Gastrocnemius medialis (tissue), 4 donors: Measurements from ENCODE around the gene GRIFIN. TPM values are rescaled to one million over a fixed set of nuclear protein-coding genes. Genes with fewer than 3 reads are reported as not detected.
A peak's percentile ranks its signal among the peaks of the same experiment; 100 is the strongest.

ENCODE experiments used
- ATAC-seq, 2 donors: fragments of 150-250 bp; one replicate each; pipeline ENCODE4 v1.9.1; 2016
- DNase-seq, 2 donors: peaks; one replicate each; pipeline ENCODE4 v3.0.0-alpha.2; 2019
- H3K27ac ChIP-seq, 4 donors: fragments of 200-600 bp; sonication (generic); 1 replicate in 1 of 4; 2 replicates in 3 of 4; pipeline ENCODE4 v1.5.1; 2016 to 2018; ENCODE audit warnings: mild to moderate bottlenecking in 2 of 4, moderate library complexity in 1 of 4
- H3K27me3 ChIP-seq, 3 donors: fragments of 200-600 bp; sonication (generic) in 2 of 3; 1 replicate in 1 of 3; 2 replicates in 2 of 3; pipeline versions ENCODE4 v1.5.1 to v1.6.0; 2016 to 2019; ENCODE audit warnings: mild to moderate bottlenecking in 1 of 3, moderate library complexity in 1 of 3
- H3K36me3 ChIP-seq, 2 donors: fragments of 200-600 bp; sonication (generic) in 1 of 2; one replicate each; pipeline ENCODE4 v1.5.1; 2017 to 2018
- H3K4me1 ChIP-seq, 2 donors: fragments of 200-600 bp; sonication (generic) in 1 of 2; one replicate each; pipeline ENCODE4 v1.5.1; 2016 to 2017; ENCODE audit warnings: mild to moderate bottlenecking in 2 of 2
- H3K4me3 ChIP-seq, 4 donors: fragments of 200-600 bp; sonication (generic) in 3 of 4; 1 replicate in 1 of 4; 2 replicates in 3 of 4; pipeline ENCODE4 v1.5.1; 2016 to 2019; ENCODE audit warnings: mild to moderate bottlenecking in 2 of 4
- H3K9me3 ChIP-seq, 3 donors: fragments of 200-600 bp; sonication (generic) in 2 of 3; 1 replicate in 1 of 3; 2 replicates in 2 of 3; pipeline ENCODE4 v1.5.1; 2016 to 2019
- POLR2A ChIP-seq, 2 donors: fragments of 450-650 bp; IDR thresholded peaks; one replicate each; pipeline ENCODE4 v1.6.1; 2017; ENCODE audit warnings: antibody characterized with exemption in 2 of 2, mild to moderate bottlenecking in 2 of 2, moderate library complexity in 2 of 2
- in situ Hi-C, 4 donors: fragments of 200-750 bp; cut with MboI; loops; one replicate each; pipeline versions ENCODE4 v1.15.0 to v1.8.0; 2017; ENCODE audit warnings: low sequenced_read_pairs in 4 of 4
- intact Hi-C: fragments of 100-400 bp; cut with DNase I; formaldehyde crosslinking; loops from one replicate; pipeline ENCODE4 v1.15.1; 2023; ENCODE audit warnings: low total_unique reads
- total RNA-seq, 4 donors: library from RNA; depleted of rRNA; stranded (reverse); fragments of >200 nt; gene quantifications; one replicate each; pipeline versions ENCODE4 v1.1.0 to v1.2.3, GENCODE V29; 2016
- TF ChIP-seq, protein P1 (sequence below), 5 experiments: fragments of 450-650 bp in 3 of 5; fragments of 200-600 bp in 2 of 5; sonication (generic) in 2 of 5; IDR thresholded peaks in 4 of 5; conservative IDR thresholded peaks in 1 of 5; 1 replicate in 4 of 5; 2 replicates in 1 of 5; pipeline ENCODE4 v1.5.1; 2016 to 2019; ENCODE audit warnings: antibody characterized with exemption in 5 of 5, mild to moderate bottlenecking in 3 of 5, moderate library complexity in 3 of 5

GRIFIN gene
- total RNA-seq, 4 donors from 2014 or later = not detected

DNA sequence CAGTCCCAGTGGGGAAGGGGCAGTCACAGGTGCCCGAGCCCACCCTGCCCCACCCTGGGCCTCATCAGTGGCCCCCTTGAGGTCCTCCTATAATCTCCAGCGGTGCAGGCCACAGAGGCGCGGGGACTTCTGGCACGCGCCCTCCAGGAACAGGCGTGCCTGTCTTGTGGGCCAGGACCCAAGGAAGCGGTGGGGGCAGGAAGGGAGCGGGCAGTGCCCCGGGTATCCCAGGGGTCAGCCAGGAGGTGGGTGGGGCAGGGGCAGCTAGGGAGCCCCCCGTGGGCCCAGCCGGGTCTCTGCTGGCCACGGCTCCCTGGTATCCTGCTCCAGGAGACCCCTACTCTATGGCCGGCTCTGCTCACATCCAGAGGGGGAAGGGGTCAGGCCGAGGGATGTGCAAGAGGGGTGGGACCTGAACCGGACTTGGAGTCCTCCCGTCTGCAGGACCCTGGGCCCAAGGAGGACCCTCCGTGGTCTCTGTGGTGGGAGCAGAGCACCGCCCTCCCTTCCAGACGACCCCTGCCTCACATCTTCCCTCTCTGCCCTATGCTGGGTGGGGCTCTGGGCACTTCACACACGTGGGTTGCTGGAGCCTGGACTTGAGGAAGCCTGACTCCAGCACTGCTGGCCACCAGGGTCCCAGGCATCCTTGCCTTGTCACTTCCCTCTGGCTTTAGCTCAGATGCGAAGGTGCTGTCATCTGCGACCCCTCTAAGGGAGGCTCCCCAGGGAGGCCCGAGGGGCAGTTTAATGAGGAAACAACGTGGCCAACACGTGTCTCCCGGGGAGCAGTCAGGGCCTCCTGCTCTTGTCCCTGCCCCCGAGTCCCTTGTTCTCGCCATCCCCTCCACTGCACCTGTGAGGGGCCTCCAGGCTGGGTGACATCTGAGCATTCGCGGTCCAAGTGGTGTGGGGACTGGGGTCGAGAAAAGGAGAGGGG lies 18.3 kb upstream of the GRIFIN start:
- DNase-seq (no peak), ATAC-seq (no peak)
- TF ChIP-seq, protein P1, sequence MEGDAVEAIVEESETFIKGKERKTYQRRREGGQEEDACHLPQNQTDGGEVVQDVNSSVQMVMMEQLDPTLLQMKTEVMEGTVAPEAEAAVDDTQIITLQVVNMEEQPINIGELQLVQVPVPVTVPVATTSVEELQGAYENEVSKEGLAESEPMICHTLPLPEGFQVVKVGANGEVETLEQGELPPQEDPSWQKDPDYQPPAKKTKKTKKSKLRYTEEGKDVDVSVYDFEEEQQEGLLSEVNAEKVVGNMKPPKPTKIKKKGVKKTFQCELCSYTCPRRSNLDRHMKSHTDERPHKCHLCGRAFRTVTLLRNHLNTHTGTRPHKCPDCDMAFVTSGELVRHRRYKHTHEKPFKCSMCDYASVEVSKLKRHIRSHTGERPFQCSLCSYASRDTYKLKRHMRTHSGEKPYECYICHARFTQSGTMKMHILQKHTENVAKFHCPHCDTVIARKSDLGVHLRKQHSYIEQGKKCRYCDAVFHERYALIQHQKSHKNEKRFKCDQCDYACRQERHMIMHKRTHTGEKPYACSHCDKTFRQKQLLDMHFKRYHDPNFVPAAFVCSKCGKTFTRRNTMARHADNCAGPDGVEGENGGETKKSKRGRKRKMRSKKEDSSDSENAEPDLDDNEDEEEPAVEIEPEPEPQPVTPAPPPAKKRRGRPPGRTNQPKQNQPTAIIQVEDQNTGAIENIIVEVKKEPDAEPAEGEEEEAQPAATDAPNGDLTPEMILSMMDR (IDR thresholded peaks at IDR 0.05 in 4 of 5, conservative IDR thresholded peaks at IDR 0.05 in 1 of 5) = no peak
- TF ChIP-seq POLR2A (IDR thresholded peaks at IDR 0.05) = no peak
- Histone ChIP-seq H3K36me3 (no peaks in the 10 kb centered on the region), H3K9me3 (no peaks in the 10 kb centered on the region), H3K4me1 (peaks cover 0 to 4% of the 10 kb centered on the region in 2 donors), H3K4me3 (no peak overlapping the region), H3K27me3 (peaks cover 14 to 29% (median 25%) of the 10 kb centered on the region in 3 donors), H3K27ac (no peak overlapping the region)
- intact Hi-C loops = no loop called here
- in situ Hi-C loops = no loop called here

DNA sequence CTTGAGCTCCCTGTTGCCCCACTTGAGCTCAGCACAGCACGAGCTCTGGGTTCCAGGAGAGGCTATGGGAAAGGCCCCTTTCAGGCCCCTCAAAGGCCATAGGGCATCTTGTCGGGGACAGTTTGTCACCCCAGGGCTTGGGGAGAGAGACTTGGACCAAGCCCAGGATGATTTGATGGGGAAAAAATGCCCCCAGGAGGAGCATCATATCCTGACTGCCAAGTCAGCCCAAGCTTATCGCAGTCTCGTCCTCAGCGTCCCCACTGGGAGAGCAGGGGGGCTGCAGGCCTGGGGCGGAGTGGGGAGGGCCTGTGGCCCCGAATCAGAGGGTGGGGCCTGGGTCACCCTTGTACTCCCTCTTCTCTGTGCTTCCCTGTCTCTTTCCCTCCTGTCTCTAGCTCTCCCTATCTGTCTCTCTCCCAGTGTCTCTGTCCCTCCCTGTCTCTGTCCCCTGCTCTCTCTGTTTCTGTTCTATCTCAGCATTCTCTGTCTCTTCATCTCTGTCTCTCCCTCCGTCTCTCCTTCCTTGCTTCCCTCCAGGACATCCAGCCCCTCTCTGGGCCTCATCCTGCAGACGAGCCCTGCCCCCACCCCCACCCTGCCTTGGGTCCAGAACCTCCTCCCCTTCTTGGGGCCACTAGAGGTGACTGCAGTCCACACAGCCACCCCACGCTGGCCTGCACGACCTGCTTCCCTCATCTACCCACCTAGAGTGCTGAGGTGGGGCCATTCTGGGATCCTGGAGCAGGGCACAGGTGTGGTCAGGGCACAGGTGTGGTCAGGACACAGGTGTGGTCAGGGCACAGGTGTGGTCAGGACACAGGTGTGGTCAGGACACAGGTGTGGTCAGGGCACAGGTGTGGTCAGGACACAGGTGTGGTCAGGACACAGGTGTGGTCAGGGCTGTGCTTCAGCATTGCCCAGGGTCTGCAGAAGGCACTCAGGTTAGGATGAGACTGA lies 17.3 kb upstream of the GRIFIN start:
- Histone ChIP-seq H3K4me1 (peaks cover 8 to 12% of the 10 kb centered on the region in 2 donors), H3K4me3 (no peak overlapping the region), H3K27me3 (peaks cover 14 to 29% (median 25%) of the 10 kb centered on the region in 3 donors), H3K9me3 (no peaks in the 10 kb centered on the region), H3K27ac (no peak overlapping the region), H3K36me3 (no peaks in the 10 kb centered on the region)
- TF ChIP-seq, protein P1 (IDR thresholded peaks at IDR 0.05 in 4 of 5, conservative IDR thresholded peaks at IDR 0.05 in 1 of 5) = no peak
- no peak for TF ChIP-seq POLR2A (IDR thresholded peaks at IDR 0.05)
- intact Hi-C loops (no loop called here), in situ Hi-C loops (no loop called here)
- no peak for DNase-seq
- no peak for ATAC-seq

DNA sequence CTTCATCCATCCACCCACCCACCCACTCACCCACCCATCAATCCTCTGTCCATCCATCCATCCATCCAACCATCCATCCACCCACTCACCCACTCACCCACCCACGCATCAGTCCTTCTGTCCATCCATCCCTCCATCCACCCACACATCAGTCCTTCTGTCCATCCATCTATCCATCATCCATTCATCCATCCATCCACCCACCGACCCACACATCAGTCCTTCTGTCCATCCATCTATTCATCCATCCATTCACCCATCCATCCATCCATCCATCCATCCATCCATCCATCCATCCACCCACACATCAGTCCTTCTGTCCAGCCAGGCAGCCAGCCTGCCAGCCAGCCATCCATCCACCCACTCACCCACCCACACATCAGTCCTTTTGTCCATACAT lies 15.8 kb upstream of the GRIFIN start:
- Histone ChIP-seq H3K27me3 (peaks cover 11 to 28% (median 23%) of the 10 kb centered on the region in 3 donors), H3K4me1 (peaks cover 14 to 20% of the 10 kb centered on the region in 2 donors), H3K27ac (no peak overlapping the region), H3K4me3 (no peak overlapping the region), H3K36me3 (no peaks in the 10 kb centered on the region), H3K9me3 (no peaks in the 10 kb centered on the region)
- DNase-seq (no peak), ATAC-seq (no peak)
- intact Hi-C loops = no loop called here
- in situ Hi-C loops = no loop called here
- TF ChIP-seq, protein P1 (IDR thresholded peaks at IDR 0.05 in 4 of 5, conservative IDR thresholded peaks at IDR 0.05 in 1 of 5) = no peak
- TF ChIP-seq POLR2A (IDR thresholded peaks at IDR 0.05) = no peak

DNA sequence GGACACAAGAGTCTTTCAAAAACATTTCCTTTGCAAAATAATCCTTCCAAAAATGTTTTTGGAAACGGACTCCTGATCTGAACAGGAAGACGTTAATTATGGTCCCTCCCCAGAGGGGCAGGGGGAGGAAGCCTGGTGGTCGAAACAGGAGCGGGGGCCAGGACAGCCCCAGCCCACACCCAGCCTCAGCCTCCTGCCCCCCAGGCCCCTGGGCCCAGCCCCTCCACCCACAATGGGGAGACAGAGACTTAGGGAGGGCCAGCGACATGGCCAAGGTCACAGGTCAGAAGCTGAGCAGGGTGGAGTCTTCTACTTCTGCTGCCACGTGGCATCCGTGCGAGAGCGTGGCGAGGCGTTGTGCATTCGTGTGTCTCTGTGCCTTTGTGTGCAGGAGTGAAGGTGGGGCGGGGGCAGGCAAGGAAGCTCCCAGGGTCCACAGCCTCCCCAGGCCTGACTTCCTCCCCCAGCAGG lies 14.0 kb upstream of the GRIFIN start:
- Histone ChIP-seq H3K27ac (peak overlapping the region; percentile 14 to 64 (median 40)), H3K4me3 (no peak overlapping the region), H3K9me3 (no peaks in the 10 kb centered on the region), H3K27me3 (peaks cover 4 to 14% (median 10%) of the 10 kb centered on the region in 3 donors), H3K36me3 (no peaks in the 10 kb centered on the region), H3K4me1 (peaks cover 14 to 20% of the 10 kb centered on the region in 2 donors)
- DNase-seq = no peak
- intact Hi-C loops (no loop called here), in situ Hi-C loops (no loop called here)
- ATAC-seq = no peak
- TF ChIP-seq, protein P1 (IDR thresholded peaks at IDR 0.05 in 4 of 5, conservative IDR thresholded peaks at IDR 0.05 in 1 of 5) = no peak
- no peak for TF ChIP-seq POLR2A (IDR thresholded peaks at IDR 0.05)
